Smooth muscle cell of the brain vasculature (primary cell): ENCODE data around the gene VPS51.
"Not testable (repeated sequence)": the region's sequence is repeated elsewhere in the genome, so short reads cannot be mapped to it uniquely, and the experiment has no call there.

Source experiments
- DNase-seq: peaks from one replicate; pipeline ENCODE4 v3.0.0-alpha.2; 2012; ENCODE audit warnings: low read depth, low spot score

VPS51 gene

GRCh38 chr11:65133724-65134123, 37.7 kb downstream of the VPS51 start:
- no peak for DNase-seq

GRCh38 chr11:65134240-65134951, 38.4 kb downstream of the VPS51 start, which contains the start of gene SYVN1:
Gene SYVN1, minus strand, starts transcription at chr11:65134519. Its CDS starts 918 bp downstream, at chr11:65133601.
- DNase-seq, result peak; percentile 65

GRCh38 chr11:65134952-65135632, 39.1 kb downstream of the VPS51 start:
- peak; percentile 81 for DNase-seq

- DNase-seq, result no peak
These were observed 39.7 kb downstream of the VPS51 start for GRCh38 chr11:65135633-65136145.

GRCh38 chr11:65136515-65137096, 40.6 kb downstream of the VPS51 start:
- DNase-seq, result no peak

- DNase-seq, result no peak
These were observed 46.0 kb downstream of the VPS51 start for GRCh38 chr11:65141896-65142494.

GRCh38 chr11:65147352-65148075, 51.5 kb downstream of the VPS51 start:
- no peak for DNase-seq

- DNase-seq, result no peak
These were observed 52.6 kb downstream of the VPS51 start for GRCh38 chr11:65148657-65149056.

- DNase-seq, result not testable (repeated sequence)
These were observed 54.1 kb downstream of the VPS51 start for GRCh38 chr11:65150131-65150508.

GRCh38 chr11:65150509-65151299, 54.7 kb downstream of the VPS51 start:
- peak; percentile 67 for DNase-seq

- no peak for DNase-seq
These were observed 55.4 kb downstream of the VPS51 start for GRCh38 chr11:65151331-65151899.

GRCh38 chr11:65152122-65152521, 56.1 kb downstream of the VPS51 start:
- no peak for DNase-seq

GRCh38 chr11:65156256-65156655, 60.2 kb downstream of the VPS51 start:
- DNase-seq, result no peak

- DNase-seq, result no peak
These were observed 60.9 kb downstream of the VPS51 start for GRCh38 chr11:65156926-65157325.

- no peak for DNase-seq
These were observed 61.3 kb downstream of the VPS51 start for GRCh38 chr11:65157336-65157735.

- DNase-seq, result no peak
These were observed 63.0 kb downstream of the VPS51 start for GRCh38 chr11:65159012-65159411.

GRCh38 chr11:65160643-65161042, 64.6 kb downstream of the VPS51 start:
- no peak for DNase-seq
